ENCODE data around the gene TSLP.

TSLP gene

GRCh38 chr5:111122398-111122797 lies 50.9 kb downstream of the TSLP start:
- DNase-seq (ENCODE audit: low read depth): no peak
- H3K4me3 ChIP-seq (ENCODE audit: low read depth, low read length): no peak overlapping the region
- no peak for TF ChIP-seq CTCF (IDR thresholded peaks at IDR 0.05; ENCODE audit: insufficient read depth, low read depth, low read length, missing control alignments)

GRCh38 chr5:111124793-111125192 lies 53.3 kb downstream of the TSLP start:
- DNase-seq (ENCODE audit: low read depth): no peak
- no peak overlapping the region for H3K4me3 ChIP-seq (ENCODE audit: low read depth, low read length)
- TF ChIP-seq CTCF (IDR thresholded peaks at IDR 0.05; ENCODE audit: insufficient read depth, low read depth, low read length, missing control alignments): no peak

- no peak for TF ChIP-seq CTCF (IDR thresholded peaks at IDR 0.05; ENCODE audit: insufficient read depth, low read depth, low read length, missing control alignments)
- no peak for DNase-seq (ENCODE audit: low read depth)
Observed at GRCh38 chr5:111126896-111127295, 55.4 kb downstream of the TSLP start.

More at GRCh38 chr5:111126896-111127295, 55.4 kb downstream of the TSLP start:
- no peak overlapping the region for H3K4me3 ChIP-seq (ENCODE audit: low read depth, low read length)
